GM12878 (cell line): ENCODE measurements around the gene COL25A1. TPM values are rescaled to one million over a fixed set of nuclear protein-coding genes. Genes with fewer than 3 reads are reported as not detected.

Experiments used
- ATAC-seq: fragments of 200-7000 bp; cut with Tn5 transposase; 3 replicates; pipeline ENCODE4 v1.9.1; 2020; ENCODE audit warnings: mild to moderate bottlenecking, moderate library complexity
- BruUV-seq: library from RNA; stranded (reverse); fragments of 400-500 nt; replicated peaks from 2 replicates; lab custom pipeline; 2021; lab: Mats Ljungman, UMichigan
- CTCF ChIA-PET: fragments of 300-600 bp; sonication (Branson Sonifier 250); formaldehyde crosslinking; extraction: SDS; loops from one replicate; lab custom pipeline; 2021; ENCODE audit warnings: inconsistent platforms; lab: Yijun Ruan, JAX
- POLR2A ChIA-PET: fragments of 350-600 bp; formaldehyde crosslinking; extraction: SDS; loops from one replicate; lab custom pipeline; 2021; ENCODE audit warnings: inconsistent platforms; lab: Charles Lee
- RAD21 ChIA-PET: fragments of 300-600 bp; sonication (Branson Sonifier 250); formaldehyde crosslinking; loops from one replicate; lab custom pipeline; 2023; ENCODE audit warnings: antibody characterized with exemption; ENCODE audit not compliant: unreplicated experiment; lab: Charles Lee
- SMC1A ChIA-PET: fragments of 300-600 bp; sonication (Branson Sonifier 250); formaldehyde crosslinking; loops from one replicate; lab custom pipeline; 2023; ENCODE audit not compliant: unreplicated experiment, uncharacterized antibody; lab: Charles Lee
- DNase-seq: peaks from one replicate; pipeline ENCODE4 v3.0.0-alpha.2; 2011; ENCODE audit warnings: low read depth, low spot score
- FAIRE-seq: peaks from 3 replicates; lab custom pipeline; 2011; peaks lifted over from hg19 to GRCh38; lab: Jason Lieb, UNC
- H2AFZ ChIP-seq: 2 replicates; pipeline ENCODE4 v1.6.0; 2011; ENCODE audit warnings: low read depth, low read length, control low read depth; ENCODE audit not compliant: control insufficient read depth
- H3K27ac ChIP-seq: 2 replicates; pipeline ENCODE4 v1.5.1; 2011; ENCODE audit warnings: control low read depth; ENCODE audit not compliant: control insufficient read depth, insufficient read depth
- H3K27me3 ChIP-seq, 2 experiments: replicated peaks in 1 of 2; 2 replicates each; pipeline versions ENCODE4 v1.6.0 to v1.6.1; 2011; ENCODE audit warnings: low read length in 1 of 2; ENCODE audit not compliant: control insufficient read depth in 2 of 2, insufficient read depth in 2 of 2
- H3K36me3 ChIP-seq, 2 experiments: 2 replicates each; pipeline ENCODE4 v1.5.1; 2011; ENCODE audit warnings: low read length in 1 of 2; ENCODE audit not compliant: control insufficient read depth in 2 of 2, insufficient read depth in 2 of 2
- H3K4me1 ChIP-seq: 2 replicates; pipeline ENCODE4 v1.6.1; 2011; ENCODE audit warnings: mild to moderate bottlenecking, low read length, moderate library complexity, mixed read lengths; ENCODE audit not compliant: control insufficient read depth, insufficient read depth
- H3K4me2 ChIP-seq: 2 replicates; pipeline ENCODE4 v1.6.0; 2011; ENCODE audit warnings: control low read depth; ENCODE audit not compliant: control insufficient read depth, insufficient read depth
- H3K4me3 ChIP-seq: fragments of 200-600 bp; sonication (generic); 2 replicates; pipeline ENCODE4 v1.5.1; 2016
- H3K79me2 ChIP-seq: 2 replicates; pipeline ENCODE4 v1.6.0; 2011; ENCODE audit warnings: low read length; ENCODE audit not compliant: control insufficient read depth, insufficient read depth
- H3K9ac ChIP-seq: 2 replicates; pipeline ENCODE4 v1.8.0; 2011; ENCODE audit warnings: low read length, control low read depth, mixed read lengths; ENCODE audit not compliant: control insufficient read depth, insufficient read depth
- H3K9me3 ChIP-seq: replicated peaks from 3 replicates; pipeline ENCODE4 v1.5.1; 2011; ENCODE audit warnings: mild to moderate bottlenecking, low read length; ENCODE audit not compliant: control insufficient read depth, insufficient read depth
- H4K20me1 ChIP-seq: 2 replicates; pipeline ENCODE4 v1.6.0; 2011; ENCODE audit not compliant: control insufficient read depth, insufficient read depth
- ASH2L ChIP-seq: fragments of 300-600, 200-600 bp; sonication (generic); IDR thresholded peaks from 2 replicates; pipeline ENCODE4 v1.6.1; 2017; ENCODE audit warnings: low read depth, mild to moderate bottlenecking, borderline replicate concordance
- BHLHE40 ChIP-seq, 2 experiments: fragments of 450-650 bp in 1 of 2; IDR thresholded peaks; 2 replicates each; pipeline ENCODE4 v1.6.1; 2011 to 2017; ENCODE audit warnings: low read depth in 2 of 2, borderline replicate concordance in 1 of 2, improper control_type of control experiment in 1 of 2, low read length in 1 of 2, mild to moderate bottlenecking in 1 of 2
- CEBPB ChIP-seq, 2 experiments: fragments of 150-350 bp in 1 of 2; IDR thresholded peaks; 2 replicates each; pipeline ENCODE4 v1.6.1; 2012 to 2014; ENCODE audit warnings: low read depth in 2 of 2, low read length in 2 of 2, borderline replicate concordance in 1 of 2, inconsistent platforms in 1 of 2
- JUNB ChIP-seq: IDR thresholded peaks from 2 replicates; pipeline ENCODE4 v1.6.1; 2016; ENCODE audit warnings: antibody characterized with exemption, mild to moderate bottlenecking
- NR2C2 ChIP-seq: IDR thresholded peaks from 2 replicates; pipeline ENCODE4 v1.6.1; 2011; ENCODE audit warnings: borderline replicate concordance, low read depth; ENCODE audit not compliant: control insufficient read depth, insufficient read length
- SMARCA5 ChIP-seq: fragments of 450-650 bp; IDR thresholded peaks from 2 replicates; pipeline ENCODE4 v1.6.1; 2017; ENCODE audit warnings: mild to moderate bottlenecking
- SPI1 ChIP-seq: IDR thresholded peaks from 2 replicates; pipeline ENCODE4 v1.6.1; 2011; ENCODE audit warnings: low read depth, mild to moderate bottlenecking, low read length, moderate library complexity, borderline replicate concordance; ENCODE audit not compliant: insufficient read depth
- YY1 ChIP-seq: IDR thresholded peaks from 2 replicates; pipeline ENCODE4 v1.6.1; 2011; ENCODE audit warnings: low read depth, mild to moderate bottlenecking, low read length
- WGBS: methylation state at CpG from one replicate; pipeline ENCODE4 v1.1.6; 2016; ENCODE audit warnings: low lambda C conversion rate; ENCODE audit not compliant: insufficient replicate concordance, insufficient coverage; ENCODE audit errors: missing lambda C conversion rate; 5-methylcytosine and 5-hydroxymethylcytosine counted together
- in situ Hi-C: fragments of 300-500 bp; cut with MboI; formaldehyde crosslinking; loops from 9 replicates; pipeline ENCODE4 v1.14.3; 2018; ENCODE audit warnings: mixed read lengths
- intact Hi-C: fragments of 100-400 bp; cut with micrococcal nuclease; formaldehyde crosslinking; loops from one replicate; pipeline ENCODE4 v1.14.2; 2022; ENCODE audit not compliant: unreplicated experiment
- polyA plus RNA-seq, 11 experiments: library from polyadenylated mRNA; depleted of rRNA in 4 of 11; unstranded in 6 of 11; stranded (reverse) in 5 of 11; fragments of >200 nt; fragmentation: Nextera tagmentation in 4 of 11; fragmentation: Illumina TruSeq in 1 of 11; extraction: Ambion mirVana in 4 of 11; extraction: Trizol in 1 of 11; gene quantifications; 1 replicate in 1 of 11; 2 replicates in 10 of 11; pipeline versions ENCODE4 v1.2.1 to v1.2.3, GENCODE V29; 2011 to 2016; ENCODE audit warnings: inconsistent platforms in 2 of 11, missing spikeins in 2 of 11, low read depth in 1 of 11
- total RNA-seq, 4 experiments: library from RNA; depleted of rRNA in 3 of 4; stranded (reverse); fragments of >200 nt in 3 of 4; fragmentation: Illumina TruSeq in 1 of 4; extraction: Trizol in 1 of 4; gene quantifications; 2 replicates each; pipeline versions ENCODE4 v1.2.1 to v1.2.3, GENCODE V29; 2013 to 2021
- TF ChIP-seq, protein P1 (sequence below): fragments of 450-650 bp; IDR thresholded peaks from 2 replicates; pipeline ENCODE4 v1.6.1; 2017; ENCODE audit warnings: mild to moderate bottlenecking, low read depth, inconsistent platforms; ENCODE audit not compliant: poor library complexity, severe bottlenecking
- TF ChIP-seq, protein P2 (sequence below): fragments of 450-650 bp; IDR thresholded peaks from 2 replicates; pipeline ENCODE4 v1.6.1; 2017; ENCODE audit warnings: mild to moderate bottlenecking, moderate library complexity
- TF ChIP-seq, protein P3 (sequence below): fragments of 450-650 bp; IDR thresholded peaks from 2 replicates; pipeline ENCODE4 v1.6.1; 2016; ENCODE audit warnings: mild to moderate bottlenecking

COL25A1 gene
- total and polyA plus RNA-seq, 10 of the 15 experiments (the other 5 are each of a cell fraction or from before 2014, with no cell fraction given) = 0.01 to 0.26 (median 0.12) TPM; not detected in 6

DNA sequence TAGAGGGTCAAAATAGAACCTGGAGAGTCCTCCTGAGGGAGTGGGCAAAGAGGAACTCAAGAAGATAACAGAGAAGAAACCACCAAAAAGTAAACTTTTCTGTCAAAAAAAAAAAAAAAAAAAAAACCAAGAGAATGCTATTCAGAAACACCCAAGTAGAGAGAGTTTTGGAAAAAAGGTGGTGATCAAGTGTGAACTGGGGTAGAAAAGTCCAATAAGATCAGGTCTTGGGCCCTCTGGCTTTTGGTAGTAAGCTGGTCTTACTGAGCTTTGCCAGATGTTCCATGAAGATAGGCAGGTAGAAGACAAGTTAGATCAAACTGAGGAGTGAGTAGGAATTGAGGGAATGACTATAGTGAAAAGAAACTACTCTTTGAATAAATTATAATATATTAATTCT lies 167.5 kb downstream of the COL25A1 start (continued):
- no peak for TF ChIP-seq SPI1
- TF ChIP-seq BHLHE40 (IDR thresholded peaks at IDR 0.05; ENCODE audit: borderline replicate concordance in 1 of 2, low read depth in 2 of 2, low read length in 1 of 2) = no peak
- TF ChIP-seq YY1 = no peak
- TF ChIP-seq ASH2L = no peak

DNA sequence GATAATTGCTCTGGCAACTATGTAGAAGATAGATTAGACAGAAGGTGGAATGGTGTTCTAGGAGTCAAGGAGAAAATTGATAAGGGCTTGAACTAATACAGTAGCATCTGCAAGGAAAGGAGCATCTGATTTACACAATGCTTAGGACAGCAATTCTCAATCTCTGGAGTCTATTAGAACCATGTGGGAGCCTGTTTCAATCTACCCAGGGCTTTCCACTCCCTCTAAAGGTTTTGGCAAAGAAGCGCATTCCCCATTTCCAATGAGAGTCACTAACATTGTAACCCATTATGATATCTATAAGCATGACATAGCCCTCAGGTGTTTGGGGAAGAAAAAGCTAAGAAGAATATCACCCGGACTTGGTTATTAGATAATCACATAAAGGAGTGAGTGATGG lies 168.2 kb downstream of the COL25A1 start:
- FAIRE-seq (no peak), DNase-seq (no peak), ATAC-seq (no peak)
- Histone ChIP-seq H3K79me2 (no peaks in the 10 kb centered on the region), H3K4me3 (no peak overlapping the region), H4K20me1 (no peaks in the 10 kb centered on the region), H3K4me1 (no peaks in the 10 kb centered on the region), H3K9me3 (no peaks in the 10 kb centered on the region), H3K9ac (no peak overlapping the region), H3K27me3 (no peaks in the 10 kb centered on the region), H2AFZ (no peak overlapping the region), H3K4me2 (no peak overlapping the region), H3K27ac (no peak overlapping the region), H3K36me3 (no peaks in the 10 kb centered on the region)
- intact Hi-C loops = no loop called here
- ChIA-PET SMC1A (interaction anchor here (0.7 kb wide), 1 partner anchor 12 kb away, joined by 3 read pairs; no protein-coding TSS in a partner anchor), POLR2A (no interaction called here), RAD21 (no interaction called here), CTCF (interaction anchor here (1.0 to 1.9 kb wide), 2 partner anchors 8 to 9 kb away, joined by 3 to 7 read pairs; no protein-coding TSS in a partner anchor)
- WGBS = 66% methylated on average over 2 of the region's 2 CpGs
- in situ Hi-C loops = no loop called here
- BruUV-seq = no TSS peak
- TF ChIP-seq NR2C2 = no peak
- TF ChIP-seq, protein P1, sequence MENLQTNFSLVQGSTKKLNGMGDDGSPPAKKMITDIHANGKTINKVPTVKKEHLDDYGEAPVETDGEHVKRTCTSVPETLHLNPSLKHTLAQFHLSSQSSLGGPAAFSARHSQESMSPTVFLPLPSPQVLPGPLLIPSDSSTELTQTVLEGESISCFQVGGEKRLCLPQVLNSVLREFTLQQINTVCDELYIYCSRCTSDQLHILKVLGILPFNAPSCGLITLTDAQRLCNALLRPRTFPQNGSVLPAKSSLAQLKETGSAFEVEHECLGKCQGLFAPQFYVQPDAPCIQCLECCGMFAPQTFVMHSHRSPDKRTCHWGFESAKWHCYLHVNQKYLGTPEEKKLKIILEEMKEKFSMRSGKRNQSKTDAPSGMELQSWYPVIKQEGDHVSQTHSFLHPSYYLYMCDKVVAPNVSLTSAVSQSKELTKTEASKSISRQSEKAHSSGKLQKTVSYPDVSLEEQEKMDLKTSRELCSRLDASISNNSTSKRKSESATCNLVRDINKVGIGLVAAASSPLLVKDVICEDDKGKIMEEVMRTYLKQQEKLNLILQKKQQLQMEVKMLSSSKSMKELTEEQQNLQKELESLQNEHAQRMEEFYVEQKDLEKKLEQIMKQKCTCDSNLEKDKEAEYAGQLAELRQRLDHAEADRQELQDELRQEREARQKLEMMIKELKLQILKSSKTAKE = no peak
- TF ChIP-seq CEBPB (IDR thresholded peaks at IDR 0.05; ENCODE audit: borderline replicate concordance in 1 of 2, low read depth in 2 of 2, low read length in 2 of 2) = no peak
- no peak for TF ChIP-seq JUNB
- TF ChIP-seq, protein P2, sequence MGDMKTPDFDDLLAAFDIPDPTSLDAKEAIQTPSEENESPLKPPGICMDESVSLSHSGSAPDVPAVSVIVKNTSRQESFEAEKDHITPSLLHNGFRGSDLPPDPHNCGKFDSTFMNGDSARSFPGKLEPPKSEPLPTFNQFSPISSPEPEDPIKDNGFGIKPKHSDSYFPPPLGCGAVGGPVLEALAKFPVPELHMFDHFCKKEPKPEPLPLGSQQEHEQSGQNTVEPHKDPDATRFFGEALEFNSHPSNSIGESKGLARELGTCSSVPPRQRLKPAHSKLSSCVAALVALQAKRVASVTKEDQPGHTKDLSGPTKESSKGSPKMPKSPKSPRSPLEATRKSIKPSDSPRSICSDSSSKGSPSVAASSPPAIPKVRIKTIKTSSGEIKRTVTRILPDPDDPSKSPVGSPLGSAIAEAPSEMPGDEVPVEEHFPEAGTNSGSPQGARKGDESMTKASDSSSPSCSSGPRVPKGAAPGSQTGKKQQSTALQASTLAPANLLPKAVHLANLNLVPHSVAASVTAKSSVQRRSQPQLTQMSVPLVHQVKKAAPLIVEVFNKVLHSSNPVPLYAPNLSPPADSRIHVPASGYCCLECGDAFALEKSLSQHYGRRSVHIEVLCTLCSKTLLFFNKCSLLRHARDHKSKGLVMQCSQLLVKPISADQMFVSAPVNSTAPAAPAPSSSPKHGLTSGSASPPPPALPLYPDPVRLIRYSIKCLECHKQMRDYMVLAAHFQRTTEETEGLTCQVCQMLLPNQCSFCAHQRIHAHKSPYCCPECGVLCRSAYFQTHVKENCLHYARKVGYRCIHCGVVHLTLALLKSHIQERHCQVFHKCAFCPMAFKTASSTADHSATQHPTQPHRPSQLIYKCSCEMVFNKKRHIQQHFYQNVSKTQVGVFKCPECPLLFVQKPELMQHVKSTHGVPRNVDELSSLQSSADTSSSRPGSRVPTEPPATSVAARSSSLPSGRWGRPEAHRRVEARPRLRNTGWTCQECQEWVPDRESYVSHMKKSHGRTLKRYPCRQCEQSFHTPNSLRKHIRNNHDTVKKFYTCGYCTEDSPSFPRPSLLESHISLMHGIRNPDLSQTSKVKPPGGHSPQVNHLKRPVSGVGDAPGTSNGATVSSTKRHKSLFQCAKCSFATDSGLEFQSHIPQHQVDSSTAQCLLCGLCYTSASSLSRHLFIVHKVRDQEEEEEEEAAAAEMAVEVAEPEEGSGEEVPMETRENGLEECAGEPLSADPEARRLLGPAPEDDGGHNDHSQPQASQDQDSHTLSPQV = no peak
- no peak for TF ChIP-seq SMARCA5
- TF ChIP-seq, protein P3, sequence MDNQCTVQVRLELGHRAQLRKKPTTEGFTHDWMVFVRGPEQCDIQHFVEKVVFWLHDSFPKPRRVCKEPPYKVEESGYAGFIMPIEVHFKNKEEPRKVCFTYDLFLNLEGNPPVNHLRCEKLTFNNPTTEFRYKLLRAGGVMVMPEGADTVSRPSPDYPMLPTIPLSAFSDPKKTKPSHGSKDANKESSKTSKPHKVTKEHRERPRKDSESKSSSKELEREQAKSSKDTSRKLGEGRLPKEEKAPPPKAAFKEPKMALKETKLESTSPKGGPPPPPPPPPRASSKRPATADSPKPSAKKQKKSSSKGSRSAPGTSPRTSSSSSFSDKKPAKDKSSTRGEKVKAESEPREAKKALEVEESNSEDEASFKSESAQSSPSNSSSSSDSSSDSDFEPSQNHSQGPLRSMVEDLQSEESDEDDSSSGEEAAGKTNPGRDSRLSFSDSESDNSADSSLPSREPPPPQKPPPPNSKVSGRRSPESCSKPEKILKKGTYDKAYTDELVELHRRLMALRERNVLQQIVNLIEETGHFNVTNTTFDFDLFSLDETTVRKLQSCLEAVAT = no peak
